OCI-LY3 (cell line): ENCODE results near the gene ATP6V0A1.

Experiments used
- H2AFZ ChIP-seq: fragments of 200-600, 300-600 bp; shearing (Covaris generic); 2 replicates; pipeline ENCODE4 v1.6.0; 2014; ENCODE audit warnings: antibody characterized with exemption, low read depth, low read length
- H3K27ac ChIP-seq: fragments of 200-600, 300-600 bp; sonication (generic); 2 replicates; pipeline ENCODE4 v1.5.1; 2014; ENCODE audit warnings: mild to moderate bottlenecking, low read length, moderate library complexity, mixed read lengths
- H3K27me3 ChIP-seq: fragments of 200-600, 300-600 bp; sonication (generic); 2 replicates; pipeline ENCODE4 v1.6.1; 2014; ENCODE audit warnings: low read depth, low read length, mixed read lengths
- H3K36me3 ChIP-seq: fragments of 200-600, 300-600 bp; sonication (generic); replicated peaks from 2 replicates; pipeline ENCODE3; 2014; ENCODE audit warnings: low read depth, low read length, mixed read lengths
- H3K4me1 ChIP-seq: fragments of 300-600, 200-600 bp; sonication (generic); 2 replicates; pipeline ENCODE4 v1.6.1; 2014; ENCODE audit warnings: low read length, mixed read lengths
- H3K4me2 ChIP-seq: fragments of 200-600, 300-600 bp; sonication (generic); 2 replicates; pipeline ENCODE4 v1.6.1; 2014; ENCODE audit warnings: low read length, mixed read lengths
- H3K4me3 ChIP-seq: fragments of 300-600, 200-600 bp; sonication (generic); 2 replicates; pipeline ENCODE4 v1.5.1; 2014; ENCODE audit warnings: antibody characterized with exemption, mild to moderate bottlenecking, low read length, moderate library complexity
- H3K79me2 ChIP-seq: fragments of 300-600, 200-600 bp; shearing (Covaris generic); 2 replicates; pipeline ENCODE4 v1.6.1; 2014; ENCODE audit warnings: mild to moderate bottlenecking, low read length, mixed read lengths
- H3K9ac ChIP-seq: fragments of 300-600, 200-600 bp; shearing (Covaris generic); 2 replicates; pipeline ENCODE4 v1.6.0; 2014; ENCODE audit warnings: mild to moderate bottlenecking, low read length, moderate library complexity
- H3K9me3 ChIP-seq: fragments of 200-600, 300-600 bp; shearing (Covaris generic); 2 replicates; pipeline ENCODE4 v1.6.1; 2014; ENCODE audit warnings: low read length, mixed read lengths; ENCODE audit not compliant: insufficient read depth
- H4K20me1 ChIP-seq: fragments of 200-600, 300-600 bp; sonication (generic); 2 replicates; pipeline ENCODE4 v1.6.1; 2016; ENCODE audit warnings: low read length, mixed read lengths; ENCODE audit not compliant: insufficient read depth
- EZH2phosphoT487 ChIP-seq: fragments of 200-600 bp; shearing (Covaris generic); IDR thresholded peaks from 2 replicates; pipeline ENCODE4 v1.6.1; 2018; ENCODE audit warnings: antibody characterized with exemption, mixed run types, low read depth
- TF ChIP-seq, protein P1 (sequence below): fragments of 200-600, 300-600 bp; sonication (generic); IDR thresholded peaks from 2 replicates; pipeline ENCODE4 v1.5.1; 2014; ENCODE audit warnings: antibody characterized with exemption, low read length, low read depth

ATP6V0A1 gene

DNA sequence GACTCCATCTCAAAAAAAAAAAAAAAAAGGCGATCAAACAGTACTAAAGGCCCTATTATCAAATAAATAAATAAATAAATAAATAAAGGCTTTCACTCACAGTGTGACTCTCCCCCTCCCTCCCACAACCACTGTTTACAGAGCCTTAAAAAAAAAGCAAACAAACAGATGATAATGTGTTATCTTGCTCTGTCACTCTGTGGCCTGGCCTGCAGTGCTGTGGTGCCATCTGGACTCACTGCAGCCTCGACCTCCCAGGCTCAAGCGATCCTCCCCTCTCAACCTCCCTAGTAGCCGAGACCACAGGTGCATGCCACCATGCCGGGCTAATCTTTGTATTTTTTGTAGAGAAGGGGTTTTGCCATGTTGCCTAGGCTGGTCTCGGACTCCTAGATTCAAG is 69.3 kb downstream of the ATP6V0A1 start:
- TF ChIP-seq, protein P1, sequence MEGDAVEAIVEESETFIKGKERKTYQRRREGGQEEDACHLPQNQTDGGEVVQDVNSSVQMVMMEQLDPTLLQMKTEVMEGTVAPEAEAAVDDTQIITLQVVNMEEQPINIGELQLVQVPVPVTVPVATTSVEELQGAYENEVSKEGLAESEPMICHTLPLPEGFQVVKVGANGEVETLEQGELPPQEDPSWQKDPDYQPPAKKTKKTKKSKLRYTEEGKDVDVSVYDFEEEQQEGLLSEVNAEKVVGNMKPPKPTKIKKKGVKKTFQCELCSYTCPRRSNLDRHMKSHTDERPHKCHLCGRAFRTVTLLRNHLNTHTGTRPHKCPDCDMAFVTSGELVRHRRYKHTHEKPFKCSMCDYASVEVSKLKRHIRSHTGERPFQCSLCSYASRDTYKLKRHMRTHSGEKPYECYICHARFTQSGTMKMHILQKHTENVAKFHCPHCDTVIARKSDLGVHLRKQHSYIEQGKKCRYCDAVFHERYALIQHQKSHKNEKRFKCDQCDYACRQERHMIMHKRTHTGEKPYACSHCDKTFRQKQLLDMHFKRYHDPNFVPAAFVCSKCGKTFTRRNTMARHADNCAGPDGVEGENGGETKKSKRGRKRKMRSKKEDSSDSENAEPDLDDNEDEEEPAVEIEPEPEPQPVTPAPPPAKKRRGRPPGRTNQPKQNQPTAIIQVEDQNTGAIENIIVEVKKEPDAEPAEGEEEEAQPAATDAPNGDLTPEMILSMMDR, result no peak
- no peak for TF ChIP-seq EZH2phosphoT487
- no peak overlapping the region for H3K4me3 ChIP-seq
- no peaks in the 10 kb centered on the region for H3K9me3 ChIP-seq
- H3K36me3 ChIP-seq, result no peaks in the 10 kb centered on the region
- no peaks in the 10 kb centered on the region for H3K79me2 ChIP-seq
- no peaks in the 10 kb centered on the region for H4K20me1 ChIP-seq
- no peaks in the 10 kb centered on the region for H3K27me3 ChIP-seq
- no peak overlapping the region for H2AFZ ChIP-seq
- peaks cover 34% of the 10 kb centered on the region for H3K4me1 ChIP-seq
- no peak overlapping the region for H3K27ac ChIP-seq
- no peak overlapping the region for H3K4me2 ChIP-seq
- H3K9ac ChIP-seq, result no peak overlapping the region

DNA sequence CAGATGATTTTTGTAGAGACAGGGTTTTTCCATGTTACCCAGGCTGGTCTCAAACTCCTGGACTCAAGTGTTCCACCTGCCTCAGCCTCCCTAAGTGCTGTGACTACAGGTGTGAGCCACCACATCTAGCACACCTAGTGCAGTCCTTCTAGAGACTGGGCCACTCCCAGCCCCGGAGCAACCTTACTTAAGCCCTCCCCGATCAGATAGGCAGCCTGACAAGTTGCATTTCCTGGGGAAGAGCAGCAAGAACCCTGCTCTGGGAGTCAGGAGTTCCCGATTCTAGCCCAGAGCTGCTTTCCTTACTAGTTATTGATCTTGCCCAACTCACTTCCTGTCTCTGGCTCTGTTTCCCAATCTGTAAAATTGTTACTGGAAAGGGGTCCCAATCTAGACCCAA is 70.4 kb downstream of the ATP6V0A1 start:
- TF ChIP-seq EZH2phosphoT487, result no peak
- TF ChIP-seq, protein P1, result no peak
- Histone ChIP-seq H3K4me1 (peaks cover 32% of the 10 kb centered on the region), H3K79me2 (no peaks in the 10 kb centered on the region), H3K4me2 (no peak overlapping the region), H2AFZ (no peak overlapping the region), H3K36me3 (no peaks in the 10 kb centered on the region), H4K20me1 (no peaks in the 10 kb centered on the region), H3K9ac (no peak overlapping the region), H3K27me3 (no peaks in the 10 kb centered on the region), H3K9me3 (no peaks in the 10 kb centered on the region), H3K4me3 (no peak overlapping the region), H3K27ac (no peak overlapping the region)

DNA sequence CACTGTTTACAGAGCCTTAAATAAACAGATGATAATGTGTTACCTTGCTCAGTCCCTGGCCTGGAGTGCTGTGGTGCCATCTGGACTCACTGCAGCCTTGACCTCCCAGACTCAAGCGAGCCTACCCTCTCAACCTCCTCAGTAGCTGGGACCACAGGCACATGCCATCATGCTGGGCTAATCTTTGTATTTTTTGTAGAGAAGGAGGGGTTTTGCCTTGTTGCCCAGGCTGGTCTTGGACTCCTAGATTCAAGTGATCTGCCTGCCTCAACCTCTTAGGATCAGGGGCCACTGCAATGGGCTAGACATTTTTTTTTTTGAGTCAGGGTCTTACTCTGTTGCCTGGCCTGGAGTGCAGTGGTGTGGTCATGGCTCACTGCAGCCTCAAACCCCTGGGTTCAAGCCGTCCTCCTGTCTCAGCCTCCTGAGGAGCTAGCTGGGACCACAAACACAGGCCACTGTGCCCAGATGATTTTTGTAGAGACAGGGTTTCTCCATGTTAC is 72.3 kb downstream of the ATP6V0A1 start:
- Histone ChIP-seq H3K4me2 (no peak overlapping the region), H4K20me1 (no peaks in the 10 kb centered on the region), H3K9me3 (no peaks in the 10 kb centered on the region), H3K9ac (no peak overlapping the region), H2AFZ (no peak overlapping the region), H3K4me1 (peaks cover 38% of the 10 kb centered on the region), H3K4me3 (no peak overlapping the region), H3K36me3 (no peaks in the 10 kb centered on the region), H3K79me2 (no peaks in the 10 kb centered on the region), H3K27me3 (no peaks in the 10 kb centered on the region), H3K27ac (no peak overlapping the region)
- TF ChIP-seq, protein P1, result no peak
- TF ChIP-seq EZH2phosphoT487, result no peak

DNA sequence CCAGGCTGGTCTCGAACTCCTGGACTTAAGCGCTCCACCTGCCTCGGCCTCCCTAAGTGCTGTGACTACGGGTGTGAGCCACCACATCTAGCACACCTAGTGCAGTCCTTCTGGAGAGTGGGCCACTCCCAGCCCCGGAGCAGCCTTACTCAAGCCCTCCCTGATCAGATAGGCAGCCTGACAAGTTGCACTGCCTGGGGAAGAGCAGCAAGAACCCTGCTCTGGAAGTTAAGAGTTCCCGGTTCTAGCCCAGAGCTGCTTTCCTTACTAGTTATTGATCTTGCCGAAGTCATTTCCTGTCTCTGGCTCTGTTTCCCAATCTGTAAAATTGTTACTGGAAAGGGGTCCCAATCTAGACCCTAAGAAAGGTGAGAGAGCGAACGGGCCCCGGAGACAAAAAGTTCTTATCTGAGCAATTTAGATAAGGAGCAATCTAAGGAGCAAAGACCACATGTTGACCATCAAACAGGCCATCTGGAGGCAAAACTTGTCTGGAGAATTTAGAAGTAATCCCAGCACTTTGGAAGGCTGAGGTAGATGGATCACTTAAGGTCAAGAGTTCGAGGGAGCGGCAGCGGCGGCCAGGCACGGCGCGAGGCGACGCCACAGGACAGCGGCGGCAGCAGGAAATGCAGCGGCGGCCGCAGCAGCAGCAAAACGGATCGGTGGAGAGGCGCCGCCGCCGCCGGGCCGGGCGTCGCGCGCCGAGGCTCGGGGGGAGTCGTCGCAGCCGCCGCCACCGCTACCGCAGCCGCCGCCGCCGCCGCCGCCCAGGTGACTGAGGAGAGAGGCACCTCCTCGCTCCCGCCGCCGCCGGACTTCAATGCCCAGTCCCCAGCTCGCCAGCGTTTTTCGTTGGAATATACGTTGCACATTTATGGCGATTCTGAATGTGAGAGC is 73.0 kb downstream of the ATP6V0A1 start:
- H3K4me1 ChIP-seq, result peaks cover 38% of the 10 kb centered on the region
- H3K27ac ChIP-seq, result no peak overlapping the region
- peak overlapping the region; percentile 80 for H3K4me3 ChIP-seq
- no peaks in the 10 kb centered on the region for H3K36me3 ChIP-seq
- TF ChIP-seq, protein P1, result peak; percentile 29; the same call in 1 of the 2 replicates
- TF ChIP-seq EZH2phosphoT487, result no peak
- no peaks in the 10 kb centered on the region for H3K9me3 ChIP-seq
- peak overlapping the region; percentile 86 for H3K4me2 ChIP-seq
- peak overlapping the region; percentile 69 for H3K9ac ChIP-seq
- H4K20me1 ChIP-seq, result no peaks in the 10 kb centered on the region
- peak overlapping the region; percentile 85 for H2AFZ ChIP-seq
- H3K27me3 ChIP-seq, result no peaks in the 10 kb centered on the region
- H3K79me2 ChIP-seq, result peaks cover 6% of the 10 kb centered on the region
